Choroid plexus epithelial cell (primary cell): ENCODE measurements around the gene SRGAP3.
"Not testable (repeated sequence)": the region's sequence is repeated elsewhere in the genome, so short reads cannot be mapped to it uniquely, and the experiment has no call there.

Experiments
- DNase-seq: peaks from one replicate; pipeline ENCODE4 v3.0.0-alpha.2; 2010; ENCODE audit warnings: low read depth
- H3K4me3 ChIP-seq: 2 replicates; pipeline ENCODE4 v1.5.1; 2011; ENCODE audit warnings: low read depth, mild to moderate bottlenecking, control low read depth, low read length, moderate library complexity
- CTCF ChIP-seq: conservative IDR thresholded peaks from 2 replicates; pipeline ENCODE4 v1.5.1; 2011; ENCODE audit warnings: low read depth, mild to moderate bottlenecking, control low read depth, inconsistent platforms, low read length, moderate library complexity

Gene SRGAP3

DNA sequence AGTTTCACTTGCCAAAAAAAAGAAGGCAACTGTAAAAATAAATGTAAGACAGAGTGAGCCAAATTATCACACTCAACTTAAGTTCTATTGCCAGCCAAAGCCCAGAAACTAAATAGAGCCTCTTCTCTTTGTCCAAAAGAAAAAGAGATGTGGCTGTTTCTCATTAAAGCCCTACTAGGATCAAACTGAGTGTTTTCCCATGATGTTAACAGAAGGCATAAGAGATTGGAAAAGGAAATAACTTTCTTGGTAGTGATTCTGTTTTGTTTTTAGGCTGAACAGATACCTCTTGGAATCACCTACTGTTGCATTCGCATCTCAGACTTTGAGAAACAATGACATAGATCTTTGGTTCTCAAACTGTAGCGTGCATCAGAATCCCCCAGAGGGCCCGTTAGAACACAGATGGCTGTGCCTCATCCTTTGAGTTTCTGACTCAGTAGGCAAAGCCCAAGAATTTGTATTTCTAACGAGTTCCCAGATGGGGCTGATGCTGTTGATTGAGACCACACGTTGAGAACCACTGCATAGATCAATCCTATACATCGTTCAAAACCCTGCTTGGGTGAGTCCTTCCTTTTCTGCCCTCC lies 42.5 kb upstream of the SRGAP3 start:
- TF ChIP-seq CTCF, result no peak
- H3K4me3 ChIP-seq, result no peak overlapping the region
- no peak for DNase-seq

GRCh38 chr3:9290566-9290965 lies 41.1 kb upstream of the SRGAP3 start:
- TF ChIP-seq CTCF, result no peak
- no peak for DNase-seq
- no peak overlapping the region for H3K4me3 ChIP-seq

DNA sequence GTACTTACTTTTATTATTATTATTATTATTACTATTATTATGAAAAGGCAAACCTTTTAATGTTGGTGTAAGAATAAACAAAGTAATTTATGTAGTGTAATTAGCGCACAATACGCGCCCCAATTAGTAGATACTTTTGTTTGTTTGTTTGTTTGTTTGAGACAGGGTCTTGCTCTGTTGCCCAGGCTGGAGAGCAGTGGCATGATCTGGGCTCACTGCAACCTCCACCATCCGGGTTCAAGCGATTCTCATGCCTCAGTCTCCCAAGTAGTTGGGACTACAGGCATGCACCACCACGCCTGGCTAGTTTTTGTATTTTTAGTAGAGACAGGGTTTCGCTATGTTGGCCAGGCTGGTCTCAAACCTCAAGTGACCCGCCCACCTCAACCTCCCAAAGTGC lies 32.1 kb upstream of the SRGAP3 start:
- H3K4me3 ChIP-seq, DNase-seq: not testable (repeated sequence)

- H3K4me3 ChIP-seq, result no peak overlapping the region
- TF ChIP-seq CTCF, result no peak
- peak; percentile 27 for DNase-seq
Measured at GRCh38 chr3:9280451-9281219, 31.2 kb upstream of the SRGAP3 start.

- peak; percentile 18 for DNase-seq
- no peak overlapping the region for H3K4me3 ChIP-seq
- TF ChIP-seq CTCF, result no peak
Measured at GRCh38 chr3:9279966-9280365, 30.5 kb upstream of the SRGAP3 start.

GRCh38 chr3:9278498-9278897 lies 29.1 kb upstream of the SRGAP3 start:
- no peak for TF ChIP-seq CTCF
- no peak overlapping the region for H3K4me3 ChIP-seq
- DNase-seq, result no peak

- no peak for TF ChIP-seq CTCF
- H3K4me3 ChIP-seq, result no peak overlapping the region
- DNase-seq, result no peak
Measured at GRCh38 chr3:9278085-9278484, 28.6 kb upstream of the SRGAP3 start.
